Nephron progenitor cell (in vitro differentiated cells): Measurements from ENCODE around the gene LMLN.
A peak's percentile ranks its signal among the peaks of the same experiment; 100 is the strongest.
"Not testable (repeated sequence)": the region's sequence is repeated elsewhere in the genome, so short reads cannot be mapped to it uniquely, and the experiment has no call there.

Experiments used
- DNase-seq: peaks from one replicate; pipeline ENCODE4 v3.0.0; 2021
- H3K27ac Mint-ChIP-seq: 2 replicates; pipeline ENCODE4 v1.8.0; 2021; ENCODE audit warnings: mild to moderate bottlenecking, moderate library complexity, mixed read lengths
- H3K27me3 Mint-ChIP-seq: 2 replicates; pipeline ENCODE4 v1.8.0; 2021; ENCODE audit warnings: mild to moderate bottlenecking, low read depth, mixed read lengths; ENCODE audit not compliant: poor library complexity
- H3K36me3 Mint-ChIP-seq: 2 replicates; pipeline ENCODE4 v1.8.0; 2021; ENCODE audit warnings: low read depth, mixed read lengths
- H3K4me1 Mint-ChIP-seq: 2 replicates; pipeline ENCODE4 v1.8.0; 2021; ENCODE audit warnings: mixed read lengths
- H3K4me3 Mint-ChIP-seq: 2 replicates; pipeline ENCODE4 v1.8.0; 2021; ENCODE audit warnings: mild to moderate bottlenecking, moderate library complexity, mixed read lengths
- H3K9me3 Mint-ChIP-seq: 2 replicates; pipeline ENCODE4 v1.8.0; 2021; ENCODE audit warnings: mild to moderate bottlenecking, moderate library complexity, mixed read lengths
- TF ChIP-seq, protein P1 (sequence below): fragments of 200-600 bp; sonication (generic); IDR thresholded peaks from 2 replicates; pipeline ENCODE4 v1.5.0; 2021; ENCODE audit warnings: antibody characterized with exemption

Gene LMLN

DNA sequence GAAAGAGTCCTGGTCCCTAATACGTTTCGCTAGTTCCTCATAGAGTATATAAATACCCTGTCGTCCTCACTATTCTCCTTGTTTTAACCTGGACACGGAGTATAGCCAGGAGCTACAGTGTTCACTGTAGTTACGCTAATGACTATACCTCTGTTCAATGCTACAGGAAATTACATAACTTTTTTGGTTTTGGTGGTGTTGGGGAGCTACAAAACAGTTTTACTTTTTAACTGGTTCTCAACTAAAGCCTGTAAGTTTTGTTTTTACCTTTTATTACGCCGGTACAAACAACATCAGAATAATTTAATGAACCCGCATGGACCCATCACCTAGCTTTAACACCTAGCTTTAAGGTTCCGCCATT is 1.5 kb downstream of the LMLN start:
- no peak overlapping the region for H3K27ac Mint-ChIP-seq
- peak overlapping the region; percentile 86 for H3K4me3 Mint-ChIP-seq
- H3K27me3 Mint-ChIP-seq: peaks cover 14% of the 10 kb centered on the region
- H3K9me3 Mint-ChIP-seq: peaks cover 6% of the 10 kb centered on the region
- H3K36me3 Mint-ChIP-seq: peaks cover 5% of the 10 kb centered on the region
- no peak for DNase-seq
- H3K4me1 Mint-ChIP-seq: peaks cover 45% of the 10 kb centered on the region
- TF ChIP-seq, protein P1, sequence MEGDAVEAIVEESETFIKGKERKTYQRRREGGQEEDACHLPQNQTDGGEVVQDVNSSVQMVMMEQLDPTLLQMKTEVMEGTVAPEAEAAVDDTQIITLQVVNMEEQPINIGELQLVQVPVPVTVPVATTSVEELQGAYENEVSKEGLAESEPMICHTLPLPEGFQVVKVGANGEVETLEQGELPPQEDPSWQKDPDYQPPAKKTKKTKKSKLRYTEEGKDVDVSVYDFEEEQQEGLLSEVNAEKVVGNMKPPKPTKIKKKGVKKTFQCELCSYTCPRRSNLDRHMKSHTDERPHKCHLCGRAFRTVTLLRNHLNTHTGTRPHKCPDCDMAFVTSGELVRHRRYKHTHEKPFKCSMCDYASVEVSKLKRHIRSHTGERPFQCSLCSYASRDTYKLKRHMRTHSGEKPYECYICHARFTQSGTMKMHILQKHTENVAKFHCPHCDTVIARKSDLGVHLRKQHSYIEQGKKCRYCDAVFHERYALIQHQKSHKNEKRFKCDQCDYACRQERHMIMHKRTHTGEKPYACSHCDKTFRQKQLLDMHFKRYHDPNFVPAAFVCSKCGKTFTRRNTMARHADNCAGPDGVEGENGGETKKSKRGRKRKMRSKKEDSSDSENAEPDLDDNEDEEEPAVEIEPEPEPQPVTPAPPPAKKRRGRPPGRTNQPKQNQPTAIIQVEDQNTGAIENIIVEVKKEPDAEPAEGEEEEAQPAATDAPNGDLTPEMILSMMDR: no peak

- no peak overlapping the region for H3K4me3 Mint-ChIP-seq
- no peak overlapping the region for H3K27ac Mint-ChIP-seq
- H3K36me3 Mint-ChIP-seq: peaks cover 16% of the 10 kb centered on the region
- DNase-seq: no peak
- TF ChIP-seq, protein P1: no peak
- peaks cover 22% of the 10 kb centered on the region for H3K9me3 Mint-ChIP-seq
- peaks cover 18% of the 10 kb centered on the region for H3K27me3 Mint-ChIP-seq
- H3K4me1 Mint-ChIP-seq: peaks cover 33% of the 10 kb centered on the region
Observed at GRCh38 chr3:197963019-197963637, 3.1 kb downstream of the LMLN start.

DNA sequence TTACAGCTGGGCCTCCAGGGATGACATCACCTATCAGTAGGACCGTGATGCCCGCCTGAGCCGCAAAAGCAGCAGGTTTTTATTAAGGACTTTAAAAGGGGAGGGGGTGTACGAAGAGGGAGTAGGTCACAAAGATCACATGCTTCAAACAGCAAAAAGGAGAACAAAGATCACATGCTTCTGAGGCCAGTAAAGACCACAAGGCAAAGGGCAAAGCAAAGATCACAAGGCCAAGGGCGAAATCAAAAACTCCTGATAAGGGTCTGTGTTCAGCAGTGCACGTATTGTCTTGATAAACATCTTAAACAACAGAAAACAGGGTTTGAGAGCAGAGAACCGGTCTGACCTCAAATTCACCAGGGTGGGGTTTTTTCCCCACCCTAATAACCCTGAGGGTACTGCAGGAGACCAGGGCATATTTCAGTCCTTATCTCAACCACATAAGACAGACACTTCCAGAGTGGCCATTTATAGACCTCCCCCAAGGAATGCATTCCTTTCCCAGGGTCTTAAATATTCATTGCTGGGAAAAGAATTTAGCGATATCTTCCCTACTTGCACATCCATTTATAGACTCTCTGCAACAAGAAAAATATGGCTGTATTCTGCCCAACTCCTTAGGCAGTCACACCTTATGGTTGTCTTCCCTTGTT is 7.4 kb downstream of the LMLN start:
- H3K4me1 Mint-ChIP-seq, H3K27ac Mint-ChIP-seq, H3K4me3 Mint-ChIP-seq, H3K27me3 Mint-ChIP-seq, DNase-seq: not testable (repeated sequence)
- peaks cover 52% of the 10 kb centered on the region for H3K9me3 Mint-ChIP-seq
- H3K36me3 Mint-ChIP-seq: peaks cover 38% of the 10 kb centered on the region

- Mint-ChIP-seq H3K27ac (no peak overlapping the region), H3K36me3 (peaks cover 52% of the 10 kb centered on the region), H3K9me3 (peaks cover 58% of the 10 kb centered on the region), H3K4me3 (no peak overlapping the region), H3K27me3 (peaks cover 4% of the 10 kb centered on the region), H3K4me1 (no peaks in the 10 kb centered on the region)
- no peak for DNase-seq
- TF ChIP-seq, protein P1: no peak
Observed at GRCh38 chr3:197970588-197970987, 10.6 kb downstream of the LMLN start.

- Mint-ChIP-seq H3K4me1 (no peaks in the 10 kb centered on the region), H3K27ac (no peak overlapping the region), H3K4me3 (no peak overlapping the region), H3K27me3 (no peaks in the 10 kb centered on the region), H3K36me3 (peaks cover 45% of the 10 kb centered on the region), H3K9me3 (peaks cover 29% of the 10 kb centered on the region)
- DNase-seq: no peak
- TF ChIP-seq, protein P1: no peak
Observed at GRCh38 chr3:197974016-197974415, 14.0 kb downstream of the LMLN start.

DNA sequence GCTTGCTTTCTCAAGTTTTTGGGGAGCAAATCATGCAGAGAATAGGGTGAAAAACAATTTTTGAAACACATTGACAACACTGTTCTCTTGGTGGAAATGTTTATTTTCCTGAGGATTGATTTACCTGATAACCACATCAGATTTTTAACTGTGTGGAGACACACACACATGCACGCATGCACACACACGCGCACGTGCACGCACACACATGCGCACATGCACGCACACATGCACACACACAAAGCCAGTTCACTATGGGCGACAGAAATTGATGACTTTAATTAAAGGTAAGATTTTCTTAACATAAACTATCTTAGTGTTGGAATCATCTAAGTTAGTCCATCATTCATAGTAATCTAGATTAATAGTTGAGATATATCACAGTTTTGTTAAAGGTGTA is 15.3 kb downstream of the LMLN start:
- TF ChIP-seq, protein P1: no peak
- H3K36me3 Mint-ChIP-seq: peaks cover 47% of the 10 kb centered on the region
- H3K4me3 Mint-ChIP-seq: no peak overlapping the region
- DNase-seq: no peak
- H3K27me3 Mint-ChIP-seq: no peaks in the 10 kb centered on the region
- H3K9me3 Mint-ChIP-seq: peaks cover 26% of the 10 kb centered on the region
- H3K4me1 Mint-ChIP-seq: no peaks in the 10 kb centered on the region
- no peak overlapping the region for H3K27ac Mint-ChIP-seq
